H1 (cell line): ENCODE data around the gene MAML3.

Experiments
- EP300 ChIP-seq, 2 experiments: IDR thresholded peaks; 1 replicate in 1 of 2; 2 replicates in 1 of 2; pipeline ENCODE4 v1.6.1; 2011 to 2012; ENCODE audit warnings: low read depth in 2 of 2, low read length in 2 of 2, mild to moderate bottlenecking in 2 of 2, borderline replicate concordance in 1 of 2, inconsistent platforms in 1 of 2, moderate library complexity in 1 of 2
- JUND ChIP-seq: IDR thresholded peaks from 2 replicates; pipeline ENCODE4 v1.6.1; 2011; ENCODE audit warnings: mild to moderate bottlenecking, improper control_type of control experiment, low read length

- TF ChIP-seq EP300 (IDR thresholded peaks at IDR 0.05; ENCODE audit: borderline replicate concordance in 1 of 2, low read depth in 2 of 2, low read length in 2 of 2) (no peak), JUND (no peak)
Observed at GRCh38 chr4:139934708-139935195, 219.2 kb downstream of the MAML3 start.
